Measurements from ENCODE around the gene ZNF277.

The ZNF277 gene

DNA sequence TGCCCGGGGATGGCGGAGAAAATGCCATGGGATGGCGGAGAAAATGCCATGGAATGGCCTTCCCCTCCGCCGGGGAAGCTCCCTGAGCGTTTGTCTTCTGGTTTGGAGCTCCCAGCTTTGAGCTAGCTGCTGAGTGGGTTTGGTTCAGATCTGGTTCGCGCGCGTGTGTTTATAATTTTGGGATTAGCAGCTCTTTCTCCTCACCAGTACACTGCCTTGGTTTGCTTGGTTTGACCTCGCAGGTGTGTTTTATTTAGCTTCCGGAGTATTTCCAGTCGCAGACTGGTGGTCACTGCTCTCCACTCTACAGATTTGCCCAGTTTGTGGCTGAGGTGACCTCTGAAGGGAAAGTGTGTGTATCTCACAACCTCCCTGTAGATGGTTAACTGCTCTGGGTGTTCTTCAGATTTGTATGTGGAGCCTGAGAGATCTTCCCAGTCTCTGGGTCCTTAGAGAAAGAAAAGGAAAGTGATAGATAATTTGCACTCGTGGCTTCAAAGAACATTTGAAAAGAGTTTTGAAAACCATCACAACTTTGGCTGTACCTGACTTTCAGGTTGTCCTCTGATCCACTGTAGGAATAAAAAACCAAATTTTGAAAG, 597 bp downstream of the ZNF277 start (continued):
- no peak for TF ChIP-seq BCL6B (tag by site-specific recombination; IDR thresholded peaks at IDR 0.05)
- TF ChIP-seq, protein P1, sequence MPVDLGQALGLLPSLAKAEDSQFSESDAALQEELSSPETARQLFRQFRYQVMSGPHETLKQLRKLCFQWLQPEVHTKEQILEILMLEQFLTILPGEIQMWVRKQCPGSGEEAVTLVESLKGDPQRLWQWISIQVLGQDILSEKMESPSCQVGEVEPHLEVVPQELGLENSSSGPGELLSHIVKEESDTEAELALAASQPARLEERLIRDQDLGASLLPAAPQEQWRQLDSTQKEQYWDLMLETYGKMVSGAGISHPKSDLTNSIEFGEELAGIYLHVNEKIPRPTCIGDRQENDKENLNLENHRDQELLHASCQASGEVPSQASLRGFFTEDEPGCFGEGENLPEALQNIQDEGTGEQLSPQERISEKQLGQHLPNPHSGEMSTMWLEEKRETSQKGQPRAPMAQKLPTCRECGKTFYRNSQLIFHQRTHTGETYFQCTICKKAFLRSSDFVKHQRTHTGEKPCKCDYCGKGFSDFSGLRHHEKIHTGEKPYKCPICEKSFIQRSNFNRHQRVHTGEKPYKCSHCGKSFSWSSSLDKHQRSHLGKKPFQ (tag by site-specific recombination; IDR thresholded peaks at IDR 0.05) = no peak
- TF ChIP-seq ZNF214 (tag by site-specific recombination; IDR thresholded peaks at IDR 0.05; ENCODE audit: borderline replicate concordance) = no peak
- TF ChIP-seq ZNF510 (tag by site-specific recombination; IDR thresholded peaks at IDR 0.05; ENCODE audit: insufficient replicate concordance) = no peak
- no peak for TF ChIP-seq ZNF423 (tag by site-specific recombination; IDR thresholded peaks at IDR 0.05)
- 0 out of 2 replicates have a peak, but pooled peaks have one; percentile 7 for TF ChIP-seq ZBTB48 (tag by site-specific recombination; IDR thresholded peaks at IDR 0.05)
- TF ChIP-seq ZNF558 (tag by site-specific recombination; IDR thresholded peaks at IDR 0.05) = no peak
- no peak for TF ChIP-seq ZNF266 (tag by site-specific recombination; IDR thresholded peaks at IDR 0.05; ENCODE audit: low read depth)
- TF ChIP-seq ZBTB20 (tag by site-specific recombination; IDR thresholded peaks at IDR 0.05) = no peak; the same call in 1 of the 2 replicates
- no peak for TF ChIP-seq HOXC10 (CRISPR knock-in tag; IDR thresholded peaks at IDR 0.05)
- no peak for TF ChIP-seq ZNF184 (tag by site-specific recombination; IDR thresholded peaks at IDR 0.05)
- TF ChIP-seq ZNF624 (tag by site-specific recombination; IDR thresholded peaks at IDR 0.05) = no peak
- TF ChIP-seq ZNF335 (tag by site-specific recombination; conservative IDR thresholded peaks at IDR 0.05) = peak; percentile 83
- TF ChIP-seq ZNF23 (tag by site-specific recombination; IDR thresholded peaks at IDR 0.05; ENCODE audit: borderline replicate concordance) = no peak
- no peak for TF ChIP-seq ZNF621 (tag by site-specific recombination; IDR thresholded peaks at IDR 0.05)
- TF ChIP-seq SCRT2 (tag by site-specific recombination; IDR thresholded peaks at IDR 0.05) = no peak
- TF ChIP-seq ZNF211 (tag by site-specific recombination; IDR thresholded peaks at IDR 0.05; ENCODE audit: low read depth) = no peak
- TF ChIP-seq TCF7L2 (IDR thresholded peaks at IDR 0.05; ENCODE audit: borderline replicate concordance, low read depth, low read length) = no peak
- TF ChIP-seq ZNF157 (tag by site-specific recombination; IDR thresholded peaks at IDR 0.05) = no peak
- TF ChIP-seq PRDM1 (tag by site-specific recombination; IDR thresholded peaks at IDR 0.05) = no peak
- TF ChIP-seq ZNF121 (tag by site-specific recombination; IDR thresholded peaks at IDR 0.05) = no peak
- TF ChIP-seq ZNF341 (tag by site-specific recombination; IDR thresholded peaks at IDR 0.05; ENCODE audit: low read depth) = peak; percentile 69
- TF ChIP-seq GLI2 (tag by site-specific recombination; IDR thresholded peaks at IDR 0.05; ENCODE audit: borderline replicate concordance, low read depth) = no peak
- TF ChIP-seq HOXA7 (CRISPR knock-in tag; IDR thresholded peaks at IDR 0.05; ENCODE audit: borderline replicate concordance) = no peak
- TF ChIP-seq ZNF747 (tag by site-specific recombination; IDR thresholded peaks at IDR 0.05) = no peak
- no peak for TF ChIP-seq SP3 (tag by site-specific recombination; IDR thresholded peaks at IDR 0.05)
- no peak for TF ChIP-seq ZNF112 (tag by site-specific recombination; IDR thresholded peaks at IDR 0.05)
- TF ChIP-seq TRIM28 (IDR thresholded peaks at IDR 0.05; ENCODE audit: borderline replicate concordance, low read length) = 0 out of 2 replicates have a peak, but pooled peaks have one; percentile 0
- TF ChIP-seq ZFHX2 (tag by site-specific recombination; conservative IDR thresholded peaks at IDR 0.05) = no peak
- peak; percentile 29; the same call in 1 of the 2 replicates for TF ChIP-seq KLF16 (tag by site-specific recombination; IDR thresholded peaks at IDR 0.05)
- no peak for TF ChIP-seq ZNF10 (tag by site-specific recombination; IDR thresholded peaks at IDR 0.05)
- no peak for TF ChIP-seq GLI4 (tag by site-specific recombination; IDR thresholded peaks at IDR 0.05)
- no peak for TF ChIP-seq KLF10 (tag by site-specific recombination; IDR thresholded peaks at IDR 0.05)
- no peak for TF ChIP-seq ZSCAN16 (tag by site-specific recombination; IDR thresholded peaks at IDR 0.05)
- no peak for TF ChIP-seq YY1 (tag by site-specific recombination; IDR thresholded peaks at IDR 0.05)
- TF ChIP-seq ZNF791 (tag by site-specific recombination; IDR thresholded peaks at IDR 0.05) = no peak
- TF ChIP-seq, protein P2, sequence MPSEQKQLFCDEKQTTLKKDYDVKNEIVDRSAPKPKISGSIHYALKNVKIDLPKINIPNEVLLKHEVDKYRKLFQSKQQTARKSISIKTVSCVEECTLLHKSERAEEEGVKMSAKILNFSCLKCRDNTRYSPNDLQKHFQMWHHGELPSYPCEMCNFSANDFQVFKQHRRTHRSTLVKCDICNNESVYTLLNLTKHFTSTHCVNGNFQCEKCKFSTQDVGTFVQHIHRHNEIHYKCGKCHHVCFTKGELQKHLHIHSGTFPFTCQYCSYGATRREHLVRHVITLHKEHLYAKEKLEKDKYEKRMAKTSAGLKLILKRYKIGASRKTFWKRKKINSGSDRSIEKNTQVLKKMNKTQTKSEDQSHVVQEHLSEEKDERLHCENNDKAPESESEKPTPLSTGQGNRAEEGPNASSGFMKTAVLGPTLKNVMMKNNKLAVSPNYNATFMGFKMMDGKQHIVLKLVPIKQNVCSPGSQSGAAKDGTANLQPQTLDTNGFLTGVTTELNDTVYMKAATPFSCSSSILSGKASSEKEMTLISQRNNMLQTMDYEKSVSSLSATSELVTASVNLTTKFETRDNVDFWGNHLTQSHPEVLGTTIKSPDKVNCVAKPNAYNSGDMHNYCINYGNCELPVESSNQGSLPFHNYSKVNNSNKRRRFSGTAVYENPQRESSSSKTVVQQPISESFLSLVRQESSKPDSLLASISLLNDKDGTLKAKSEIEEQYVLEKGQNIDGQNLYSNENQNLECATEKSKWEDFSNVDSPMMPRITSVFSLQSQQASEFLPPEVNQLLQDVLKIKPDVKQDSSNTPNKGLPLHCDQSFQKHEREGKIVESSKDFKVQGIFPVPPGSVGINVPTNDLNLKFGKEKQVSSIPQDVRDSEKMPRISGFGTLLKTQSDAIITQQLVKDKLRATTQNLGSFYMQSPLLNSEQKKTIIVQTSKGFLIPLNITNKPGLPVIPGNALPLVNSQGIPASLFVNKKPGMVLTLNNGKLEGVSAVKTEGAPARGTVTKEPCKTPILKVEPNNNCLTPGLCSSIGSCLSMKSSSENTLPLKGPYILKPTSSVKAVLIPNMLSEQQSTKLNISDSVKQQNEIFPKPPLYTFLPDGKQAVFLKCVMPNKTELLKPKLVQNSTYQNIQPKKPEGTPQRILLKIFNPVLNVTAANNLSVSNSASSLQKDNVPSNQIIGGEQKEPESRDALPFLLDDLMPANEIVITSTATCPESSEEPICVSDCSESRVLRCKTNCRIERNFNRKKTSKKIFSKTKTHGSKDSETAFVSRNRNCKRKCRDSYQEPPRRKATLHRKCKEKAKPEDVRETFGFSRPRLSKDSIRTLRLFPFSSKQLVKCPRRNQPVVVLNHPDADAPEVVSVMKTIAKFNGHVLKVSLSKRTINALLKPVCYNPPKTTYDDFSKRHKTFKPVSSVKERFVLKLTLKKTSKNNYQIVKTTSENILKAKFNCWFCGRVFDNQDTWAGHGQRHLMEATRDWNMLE (tag by site-specific recombination; conservative IDR thresholded peaks at IDR 0.05; ENCODE audit: low read depth) = no peak
